ENCODE measurements around the gene SHLD1.

DNA sequence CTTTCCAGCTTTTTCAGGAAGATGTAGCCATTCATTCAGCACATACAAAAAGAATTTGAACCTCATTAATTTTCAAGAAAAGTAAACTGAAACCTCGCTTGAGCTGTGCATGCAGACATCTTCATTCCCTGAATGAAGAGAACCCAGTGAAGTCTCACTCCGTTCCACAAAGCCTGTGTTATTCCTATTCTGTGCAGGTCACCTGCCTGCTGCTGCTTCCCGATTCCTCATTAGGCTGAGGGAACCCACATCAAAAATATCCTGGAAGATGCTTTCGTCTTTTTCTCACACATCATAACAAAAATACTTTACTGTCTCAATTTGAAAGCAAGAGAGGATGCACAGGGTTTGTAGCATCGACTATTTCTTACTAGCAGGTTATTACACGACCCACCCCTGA lies 160.0 kb downstream of the SHLD1 start:
- no peak for TF ChIP-seq CTCF (conservative IDR thresholded peaks at IDR 0.05 in 1 of 2, IDR thresholded peaks at IDR 0.05 in 1 of 2; ENCODE audit: low read depth in 1 of 2, low read length in 2 of 2)
- TF ChIP-seq EZH2 (IDR thresholded peaks at IDR 0.05; ENCODE audit: low read length, missing control alignments): no peak
